ENCODE data around the gene STON2. TPM values are rescaled to one million over a fixed set of nuclear protein-coding genes. Genes with fewer than 3 reads are reported as not detected.

STON2 gene
- total and polyA plus RNA-seq, 2 of the 8 experiments (the other 6 are each of a cell fraction or from before 2014, with no cell fraction given), result 8.9 to 50.0 TPM

GRCh38 chr14:81273961-81274575, 126.1 kb downstream of the STON2 start (continued):
- TF ChIP-seq MAX (IDR thresholded peaks at IDR 0.05), result no peak
- no peak for TF ChIP-seq CREB1 (IDR thresholded peaks at IDR 0.05)
- no peak for TF ChIP-seq SIRT6 (IDR thresholded peaks at IDR 0.05; ENCODE audit: low read length)
- no peak for TF ChIP-seq YY1 (IDR thresholded peaks at IDR 0.05; ENCODE audit: low read depth, low read length)
- TF ChIP-seq JUN (IDR thresholded peaks at IDR 0.05; ENCODE audit: low read depth, low read length), result no peak
- no peak for TF ChIP-seq EP300 (IDR thresholded peaks at IDR 0.05; ENCODE audit: borderline replicate concordance in 1 of 2, low read depth in 2 of 2, low read length in 2 of 2)
- no peak for TF ChIP-seq KDM5A (IDR thresholded peaks at IDR 0.05; ENCODE audit: low read length)

Measured in H1 (cell line).